HUDEP-2 (cell line): Measurements from ENCODE around the gene CHPF2.
A peak's percentile ranks its signal among the peaks of the same experiment; 100 is the strongest.

ENCODE experiments used
- DNase-seq, 76 experiments: peaks; one replicate each; lab custom pipeline; 2025; ENCODE audit not compliant: unreplicated experiment in 76 of 76; lab: John Stamatoyannopoulos, UW

Gene CHPF2

GRCh38 chr7:151244841-151245346, 12.6 kb downstream of the CHPF2 start:
- DNase-seq = no peak

GRCh38 chr7:151245360-151246101, 13.2 kb downstream of the CHPF2 start:
- DNase-seq = peak in 10 of 76 experiments; percentile 6 to 40 (median 16)

GRCh38 chr7:151246102-151246850, 14.0 kb downstream of the CHPF2 start:
- DNase-seq = no peak

- DNase-seq = no peak
These were observed 14.7 kb downstream of the CHPF2 start for GRCh38 chr7:151246851-151247580.

- no peak for DNase-seq
These were observed 15.5 kb downstream of the CHPF2 start for GRCh38 chr7:151247611-151248345.

GRCh38 chr7:151248346-151249033, 16.2 kb downstream of the CHPF2 start, which contains the start of gene SMARCD3:
Gene SMARCD3, minus strand, starts transcription at chr7:151248694. Its CDS starts 132 bp downstream, at chr7:151248562.
- peak in 4 of 76 experiments; percentile 5 to 22 (median 8) for DNase-seq

- DNase-seq = peak in 23 of 76 experiments; percentile 5 to 39 (median 16)
These were observed 16.9 kb downstream of the CHPF2 start for GRCh38 chr7:151249034-151249731.

GRCh38 chr7:151249732-151250072, 17.4 kb downstream of the CHPF2 start:
- DNase-seq = peak in 12 of 76 experiments; percentile 1 to 30 (median 19)

GRCh38 chr7:151250181-151251132, 18.2 kb downstream of the CHPF2 start:
- no peak for DNase-seq

GRCh38 chr7:151251328-151251688, 19.0 kb downstream of the CHPF2 start:
- no peak for DNase-seq

GRCh38 chr7:151251689-151252560, 19.6 kb downstream of the CHPF2 start:
- no peak for DNase-seq

GRCh38 chr7:151252561-151252835, 20.2 kb downstream of the CHPF2 start:
- no peak for DNase-seq

GRCh38 chr7:151252961-151253711, 20.9 kb downstream of the CHPF2 start:
- no peak for DNase-seq

- DNase-seq = no peak
These were observed 22.0 kb downstream of the CHPF2 start for GRCh38 chr7:151254316-151254715.

GRCh38 chr7:151254851-151255250, 22.6 kb downstream of the CHPF2 start:
- no peak for DNase-seq

- no peak for DNase-seq
These were observed 23.1 kb downstream of the CHPF2 start for GRCh38 chr7:151255390-151255789.
